H1 (cell line): ENCODE measurements around the gene MFAP4. TPM values are rescaled to one million over a fixed set of nuclear protein-coding genes. Genes with fewer than 3 reads are reported as not detected.

Experiments used
- CTCF ChIA-PET: fragments of 300-600 bp; sonication (Branson Sonifier 250); formaldehyde crosslinking; loops from one replicate; lab custom pipeline; 2021; ENCODE audit not compliant: partially characterized antibody; lab: Charles Lee
- POLR2A ChIA-PET: fragments of 300-600 bp; sonication (Branson Sonifier 250); formaldehyde crosslinking; loops from one replicate; lab custom pipeline; 2021; ENCODE audit warnings: inconsistent platforms; ENCODE audit not compliant: partially characterized antibody; lab: Charles Lee
- DNase-seq, 2 experiments: peaks; one replicate each; pipeline versions ENCODE4 v3.0.0 to v3.0.0-alpha.2; 2010 to 2022; ENCODE audit warnings: low spot score in 2 of 2, low read depth in 1 of 2, mixed read lengths in 1 of 2
- FAIRE-seq: peaks from 2 replicates; lab custom pipeline; 2011; peaks lifted over from hg19 to GRCh38; lab: Jason Lieb, UNC
- H2AFZ ChIP-seq: 2 replicates; pipeline ENCODE4 v1.8.1; 2012; ENCODE audit warnings: low read length, inconsistent platforms
- H2AK5ac ChIP-seq: 2 replicates; pipeline ENCODE4 v1.6.1; 2013; ENCODE audit warnings: low read depth, low read length
- H2BK120ac ChIP-seq: replicated peaks from 2 replicates; pipeline ENCODE3; 2013; ENCODE audit warnings: low read depth, low read length, inconsistent platforms
- H2BK12ac ChIP-seq: 2 replicates; pipeline ENCODE4 v1.6.1; 2013; ENCODE audit warnings: low read depth, low read length
- H2BK15ac ChIP-seq: 2 replicates; pipeline ENCODE4 v1.6.1; 2013; ENCODE audit warnings: low read length
- H2BK20ac ChIP-seq: 2 replicates; pipeline ENCODE4 v1.6.1; 2013; ENCODE audit warnings: low read length
- H2BK5ac ChIP-seq: 2 replicates; pipeline ENCODE4 v1.6.1; 2013; ENCODE audit warnings: low read depth, low read length
- H3K14ac ChIP-seq: 2 replicates; pipeline ENCODE4 v1.6.1; 2013; ENCODE audit warnings: inconsistent platforms; ENCODE audit not compliant: insufficient read length
- H3K18ac ChIP-seq: 2 replicates; pipeline ENCODE4 v1.6.1; 2013; ENCODE audit warnings: low read length; ENCODE audit errors: extremely low read depth
- H3K23ac ChIP-seq: 2 replicates; pipeline ENCODE4 v1.6.1; 2013; ENCODE audit warnings: inconsistent platforms; ENCODE audit not compliant: insufficient read length
- H3K23me2 ChIP-seq: 2 replicates; pipeline ENCODE4 v1.6.1; 2013; ENCODE audit warnings: low read depth, low read length
- H3K27ac ChIP-seq: 2 replicates; pipeline ENCODE4 v1.6.1; 2011; ENCODE audit warnings: low read depth, low read length, inconsistent platforms
- H3K27me3 ChIP-seq, 4 experiments: replicated peaks in 1 of 4; 1 replicate in 1 of 4; 2 replicates in 3 of 4; pipeline versions ENCODE4 v1.6.1 to v1.8.1; 2011 to 2013; ENCODE audit warnings: low read length in 3 of 4, mild to moderate bottlenecking in 3 of 4, inconsistent platforms in 2 of 4, mixed read lengths in 2 of 4, moderate library complexity in 1 of 4; ENCODE audit not compliant: control insufficient read depth in 3 of 4, insufficient read depth in 3 of 4; ENCODE audit errors: extremely low read depth in 1 of 4
- H3K36me3 ChIP-seq, 4 experiments: 2 replicates each; pipeline versions ENCODE4 v1.6.1 to v1.8.1; 2011 to 2013; ENCODE audit warnings: mild to moderate bottlenecking in 4 of 4, low read length in 3 of 4, moderate library complexity in 2 of 4, control low read depth in 1 of 4, inconsistent platforms in 1 of 4; ENCODE audit not compliant: insufficient read depth in 4 of 4, control insufficient read depth in 2 of 4
- H3K4ac ChIP-seq: replicated peaks from 2 replicates; pipeline ENCODE3; 2013; ENCODE audit warnings: low read length, low read depth, mixed read lengths, inconsistent platforms; ENCODE audit not compliant: insufficient read length
- H3K4me1 ChIP-seq, 4 experiments: replicated peaks in 1 of 4; 1 replicate in 1 of 4; 2 replicates in 3 of 4; pipeline versions ENCODE4 v1.6.1 to v1.8.1; 2011 to 2013; ENCODE audit warnings: low read length in 3 of 4, inconsistent platforms in 2 of 4, mixed read lengths in 1 of 4; ENCODE audit not compliant: insufficient read depth in 4 of 4, control insufficient read depth in 3 of 4
- H3K4me2 ChIP-seq, 2 experiments: 2 replicates each; pipeline versions ENCODE4 v1.6.1 to v1.8.1; 2011 to 2013; ENCODE audit warnings: low read depth in 2 of 2, low read length in 2 of 2, control low read depth in 1 of 2, inconsistent platforms in 1 of 2, mild to moderate bottlenecking in 1 of 2; ENCODE audit not compliant: insufficient read depth in 1 of 2
- H3K4me3 ChIP-seq, 4 experiments: fragments of 200-600, 300-600 bp in 1 of 4; sonication (generic), shearing (Covaris generic), sonication (Bioruptor Twin) in 1 of 4; 2 replicates each; pipeline versions ENCODE4 v1.5.1 to v1.8.1; 2011 to 2016; ENCODE audit warnings: low read length in 4 of 4, low read depth in 3 of 4, control low read depth in 2 of 4, inconsistent platforms in 2 of 4, mild to moderate bottlenecking in 2 of 4, mixed read lengths in 1 of 4, moderate library complexity in 1 of 4; ENCODE audit not compliant: insufficient read depth in 2 of 4; ENCODE audit errors: extremely low read depth in 1 of 4
- H3K56ac ChIP-seq: replicated peaks from 2 replicates; pipeline ENCODE3; 2013; ENCODE audit warnings: low read depth, mild to moderate bottlenecking, mixed read lengths, low read length, inconsistent platforms; ENCODE audit not compliant: insufficient read length
- H3K79me1 ChIP-seq: 2 replicates; pipeline ENCODE4 v1.6.1; 2013; ENCODE audit warnings: low read depth, low read length, control low read depth
- H3K79me2 ChIP-seq, 2 experiments: 2 replicates each; pipeline versions ENCODE4 v1.6.1 to v1.8.1; 2012 to 2013; ENCODE audit warnings: low read length in 2 of 2, mild to moderate bottlenecking in 2 of 2, inconsistent platforms in 1 of 2; ENCODE audit not compliant: insufficient read depth in 2 of 2, control insufficient read depth in 1 of 2
- H3K9ac ChIP-seq, 4 experiments: replicated peaks in 1 of 4; 1 replicate in 1 of 4; 2 replicates in 3 of 4; pipeline versions ENCODE4 v1.6.1 to v1.8.1; 2011 to 2013; ENCODE audit warnings: low read depth in 3 of 4, low read length in 3 of 4, control low read depth in 2 of 4, mild to moderate bottlenecking in 2 of 4, moderate library complexity in 2 of 4, inconsistent platforms in 1 of 4; ENCODE audit errors: extremely low read depth in 1 of 4
- H3K9me3 ChIP-seq, 2 experiments: 2 replicates each; pipeline versions ENCODE4 v1.6.1 to v1.8.1; 2012 to 2013; ENCODE audit warnings: mild to moderate bottlenecking in 2 of 2, moderate library complexity in 2 of 2, control low read depth in 1 of 2, inconsistent platforms in 1 of 2, low read depth in 1 of 2, low read length in 1 of 2, mixed read lengths in 1 of 2; ENCODE audit not compliant: insufficient read depth in 2 of 2
- H4K20me1 ChIP-seq, 2 experiments: replicated peaks in 1 of 2; 2 replicates each; pipeline versions ENCODE3 to v1.8.1; 2011 to 2013; ENCODE audit warnings: inconsistent platforms in 2 of 2, low read length in 2 of 2, mild to moderate bottlenecking in 1 of 2; ENCODE audit not compliant: insufficient read depth in 2 of 2, control insufficient read depth in 1 of 2
- H4K5ac ChIP-seq: 2 replicates; pipeline ENCODE4 v1.6.1; 2013; ENCODE audit warnings: low read length, low read depth, mixed read lengths, inconsistent platforms; ENCODE audit not compliant: insufficient read length
- H4K8ac ChIP-seq: 2 replicates; pipeline ENCODE4 v1.8.0; 2013; ENCODE audit warnings: mild to moderate bottlenecking, moderate library complexity, low read length, inconsistent platforms; ENCODE audit not compliant: insufficient read depth; ENCODE audit errors: extremely low read depth
- H4K91ac ChIP-seq: replicated peaks from 2 replicates; pipeline ENCODE3; 2013; ENCODE audit warnings: low read length, mixed read lengths, inconsistent platforms; ENCODE audit not compliant: insufficient read length
- ASH2L ChIP-seq: fragments of 200-600, 300-600 bp; sonication (generic); IDR thresholded peaks from one replicate; pipeline ENCODE4 v1.7.1; 2017; ENCODE audit warnings: low read length
- BRCA1 ChIP-seq: IDR thresholded peaks from 2 replicates; pipeline ENCODE4 v1.6.1; 2012; ENCODE audit warnings: low read depth, low read length, improper control_type of control experiment
- CHD1 ChIP-seq: IDR thresholded peaks from 2 replicates; pipeline ENCODE4 v1.6.1; 2012; ENCODE audit warnings: low read depth, low read length, improper control_type of control experiment
- HDAC6 ChIP-seq: IDR thresholded peaks from one replicate; pipeline ENCODE4 v1.7.1; 2012; ENCODE audit warnings: low read depth, mild to moderate bottlenecking, inconsistent platforms, low read length, moderate library complexity
- JUN ChIP-seq: IDR thresholded peaks from 2 replicates; pipeline ENCODE4 v1.6.1; 2011; ENCODE audit warnings: low read depth, mild to moderate bottlenecking, improper control_type of control experiment, low read length
- KDM1A ChIP-seq: fragments of 200-600, 300-600 bp; sonication (generic); IDR thresholded peaks from 2 replicates; pipeline ENCODE4 v1.7.1; 2016; ENCODE audit warnings: mild to moderate bottlenecking, low read length, borderline replicate concordance
- NANOG ChIP-seq: IDR thresholded peaks from 2 replicates; pipeline ENCODE4 v1.6.1; 2011; ENCODE audit warnings: low read length, low read depth, mild to moderate bottlenecking, inconsistent platforms; ENCODE audit not compliant: insufficient read depth, poor library complexity, severe bottlenecking
- RBBP5 ChIP-seq: IDR thresholded peaks from 2 replicates; pipeline ENCODE4 v1.7.1; 2012; ENCODE audit warnings: low read depth, mild to moderate bottlenecking, inconsistent platforms, low read length, moderate library complexity, borderline replicate concordance
- SAP30 ChIP-seq: fragments of 300-600 bp; sonication (generic); IDR thresholded peaks from 2 replicates; pipeline ENCODE4 v1.7.1; 2012; ENCODE audit warnings: low read length, moderate library complexity, mild to moderate bottlenecking, inconsistent platforms; ENCODE audit not compliant: insufficient read depth, insufficient replicate concordance
- SP1 ChIP-seq: IDR thresholded peaks from 2 replicates; pipeline ENCODE4 v1.6.1; 2011; ENCODE audit warnings: low read depth, low read length
- WGBS, 2 experiments: shearing (Covaris generic) in 1 of 2; methylation state at CpG; one replicate each; pipeline versions ENCODE4 v1.1.6 to v1.1.7; 2013 to 2015; ENCODE audit warnings: low lambda C conversion rate in 2 of 2, mixed read lengths in 2 of 2, inconsistent platforms in 1 of 2, low coverage in 1 of 2, missing lambda C conversion rate in 1 of 2; ENCODE audit not compliant: insufficient replicate concordance in 2 of 2, insufficient coverage in 1 of 2, insufficient read length in 1 of 2; ENCODE audit errors: extremely low coverage in 1 of 2, missing lambda C conversion rate in 1 of 2; 5-methylcytosine and 5-hydroxymethylcytosine counted together
- polyA plus RNA-seq, 7 experiments: library from polyadenylated mRNA; depleted of rRNA in 3 of 7; stranded (reverse) in 5 of 7; unstranded in 2 of 7; fragments of >200 nt in 5 of 7; fragments of 200-250 nt in 2 of 7; gene quantifications; 1 replicate in 5 of 7; 2 replicates in 1 of 7; 4 replicates in 1 of 7; pipeline versions ENCODE4 v1.2.1 to v1.2.3, GENCODE V29; 2011 to 2013; ENCODE audit warnings: missing spikeins in 2 of 7, mixed read lengths in 2 of 7
- total RNA-seq: library from RNA; stranded (reverse); fragmentation: NEBNext Ultra II Directional; extraction: Animal tissue kit (Norgen Biotek cat#: 25700); gene quantifications from 2 replicates; pipeline ENCODE4 v1.2.1, GENCODE V29; 2021
- TF ChIP-seq, protein P1 (sequence below): IDR thresholded peaks from 2 replicates; pipeline ENCODE4 v1.6.1; 2012; ENCODE audit warnings: inconsistent platforms
- TF ChIP-seq, protein P2 (sequence below): IDR thresholded peaks from 2 replicates; pipeline ENCODE4 v1.6.1; 2012; ENCODE audit warnings: low read length, inconsistent platforms

Gene MFAP4
- total and polyA plus RNA-seq, 2 of the 8 experiments (the other 6 are each of a cell fraction or from before 2014, with no cell fraction given), result 3.1 to 3.6 TPM

DNA sequence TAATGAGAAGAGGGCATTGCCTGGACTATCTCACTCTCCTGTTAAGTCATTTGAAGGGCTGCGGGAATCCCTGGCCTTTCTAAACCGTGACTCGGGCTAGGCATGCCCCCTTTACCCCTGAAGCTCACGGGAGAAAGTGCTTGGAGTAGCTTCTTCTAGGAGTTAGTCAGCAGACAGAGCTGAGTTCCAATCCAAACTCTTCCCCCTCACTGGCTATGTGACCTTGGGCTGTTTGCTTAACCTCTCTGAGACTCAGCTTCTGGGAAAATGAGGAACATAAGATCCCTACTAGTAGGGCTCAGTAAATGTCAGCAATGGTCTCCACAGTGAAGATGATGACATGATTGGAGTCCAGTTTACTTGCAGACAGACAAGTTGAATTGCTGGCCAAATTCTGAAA lies 18.8 kb downstream of the MFAP4 start:
- WGBS, 2 experiments, result 84% methylated on average over 4 of the region's 4 CpGs; no CpG with 5 or more reads in 1 of the 2 experiments
- Histone ChIP-seq H3K27me3 (no peaks in the 10 kb centered on the region; a peak in 1 of 7 replicates), H3K4me2 (no peak overlapping the region), H4K8ac (no peak overlapping the region), H3K4me1 (peaks cover 0 to 6% (median 4%) of the 10 kb centered on the region in 4 experiments; a peak in 6 of 7 replicates), H3K36me3 (no peaks in the 10 kb centered on the region), H3K23me2 (no peaks in the 10 kb centered on the region), H4K20me1 (no peaks in the 10 kb centered on the region), H3K14ac (no peak overlapping the region), H3K27ac (no peak overlapping the region), H2BK120ac (no peak overlapping the region), H3K4me3 (no peak overlapping the region), H4K5ac (no peak overlapping the region), H2AK5ac (no peak overlapping the region), H3K4ac (no peak overlapping the region), H3K23ac (no peak overlapping the region), H3K79me2 (no peaks in the 10 kb centered on the region), H2BK5ac (no peak overlapping the region), H2BK15ac (no peak overlapping the region), H3K9ac (no peak overlapping the region), H3K56ac (no peak overlapping the region), H3K18ac (no peak overlapping the region), H2AFZ (no peak overlapping the region), H2BK20ac (no peak overlapping the region), H3K79me1 (no peaks in the 10 kb centered on the region), H4K91ac (no peak overlapping the region), H3K9me3 (no peaks in the 10 kb centered on the region), H2BK12ac (no peak overlapping the region)
- DNase-seq (no peak), FAIRE-seq (no peak)
- POLR2A ChIA-PET, result interaction anchor here (1.2 kb wide), 1 partner anchor 18 kb away, joined by 3 read pairs; no protein-coding TSS in a partner anchor
- CTCF ChIA-PET, result no interaction called here
- TF ChIP-seq BRCA1 (no peak), HDAC6 (no peak), CHD1 (no peak), SP1 (no peak), SAP30 (no peak), JUN (no peak), KDM1A (no peak), RBBP5 (no peak), NANOG (no peak), ASH2L (no peak)
- TF ChIP-seq, protein P1, sequence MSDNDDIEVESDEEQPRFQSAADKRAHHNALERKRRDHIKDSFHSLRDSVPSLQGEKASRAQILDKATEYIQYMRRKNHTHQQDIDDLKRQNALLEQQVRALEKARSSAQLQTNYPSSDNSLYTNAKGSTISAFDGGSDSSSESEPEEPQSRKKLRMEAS, result no peak
- TF ChIP-seq, protein P2, sequence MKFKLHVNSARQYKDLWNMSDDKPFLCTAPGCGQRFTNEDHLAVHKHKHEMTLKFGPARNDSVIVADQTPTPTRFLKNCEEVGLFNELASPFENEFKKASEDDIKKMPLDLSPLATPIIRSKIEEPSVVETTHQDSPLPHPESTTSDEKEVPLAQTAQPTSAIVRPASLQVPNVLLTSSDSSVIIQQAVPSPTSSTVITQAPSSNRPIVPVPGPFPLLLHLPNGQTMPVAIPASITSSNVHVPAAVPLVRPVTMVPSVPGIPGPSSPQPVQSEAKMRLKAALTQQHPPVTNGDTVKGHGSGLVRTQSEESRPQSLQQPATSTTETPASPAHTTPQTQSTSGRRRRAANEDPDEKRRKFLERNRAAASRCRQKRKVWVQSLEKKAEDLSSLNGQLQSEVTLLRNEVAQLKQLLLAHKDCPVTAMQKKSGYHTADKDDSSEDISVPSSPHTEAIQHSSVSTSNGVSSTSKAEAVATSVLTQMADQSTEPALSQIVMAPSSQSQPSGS, result no peak
